GM12875 (cell line): ENCODE measurements around the gene PCTP.
A peak's percentile ranks its signal among the peaks of the same experiment; 100 is the strongest.

Experiments used
- H3K4me3 ChIP-seq: one replicate; pipeline ENCODE4 v1.5.1; 2011; ENCODE audit warnings: low read depth, low read length, control low read depth
- CTCF ChIP-seq: IDR thresholded peaks from 2 replicates; pipeline ENCODE4 v1.5.1; 2011; ENCODE audit warnings: low read depth, mild to moderate bottlenecking, control low read depth, inconsistent platforms, low read length, moderate library complexity, borderline replicate concordance; ENCODE audit not compliant: insufficient read depth

Gene PCTP

GRCh38 chr17:55825213-55825612 is 74.4 kb downstream of the PCTP start:
- H3K4me3 ChIP-seq = no peak overlapping the region
- TF ChIP-seq CTCF = peak; percentile 7; the same call in 1 of the 2 replicates
